K562 (cell line): ENCODE results near the gene ORM1. TPM values are rescaled to one million over a fixed set of nuclear protein-coding genes. Genes with fewer than 3 reads are reported as not detected.

Experiments used
- ATAC-seq: fragments of 200-7000 bp; cut with Tn5 transposase; 3 replicates; pipeline ENCODE4 v1.9.1; 2020; ENCODE audit warnings: moderate library complexity
- BruUV-seq: library from RNA; stranded (reverse); fragments of 400-500 nt; replicated peaks from 2 replicates; lab custom pipeline; 2021; lab: Mats Ljungman, UMichigan
- CTCF ChIA-PET: fragments of 300-600 bp; formaldehyde crosslinking; extraction: SDS; loops from one replicate; lab custom pipeline; 2021; ENCODE audit warnings: low intra/inter-chr PET ratio; lab: Yijun Ruan, JAX
- POLR2A ChIA-PET: fragments of 300-600, 350-650 bp; sonication (Branson Sonifier 250); formaldehyde crosslinking; extraction: SDS; loops from one replicate; lab custom pipeline; 2021; ENCODE audit warnings: antibody characterized with exemption, inconsistent platforms; lab: Yijun Ruan, JAX
- DNase-seq, 4 experiments: peaks; one replicate each; pipeline versions ENCODE4 v3.0.0 to v3.0.0-alpha.2; 2011 to 2018; ENCODE audit warnings: low spot score in 3 of 4, mixed read lengths in 3 of 4; ENCODE audit errors: extremely low read depth in 1 of 4
- FAIRE-seq: peaks from 2 replicates; lab custom pipeline; 2011; peaks lifted over from hg19 to GRCh38; lab: Jason Lieb, UNC
- H2AFZ ChIP-seq: 2 replicates; pipeline ENCODE4 v1.6.0; 2011; ENCODE audit warnings: low read depth, low read length, control low read depth, inconsistent platforms
- H3K27ac ChIP-seq: fragments of 200-600 bp; 3 replicates; pipeline ENCODE4 v1.8.0; 2011; ENCODE audit warnings: low read depth, mild to moderate bottlenecking, control low read depth, inconsistent platforms, low read length, moderate library complexity, mixed read lengths; ENCODE audit errors: extremely low read depth
- H3K27me3 ChIP-seq, 2 experiments: fragments of 300-600 bp in 1 of 2; 2 replicates in 1 of 2; 3 replicates in 1 of 2; pipeline versions ENCODE4 v1.6.0 to v1.8.0; 2011; ENCODE audit warnings: inconsistent platforms in 2 of 2, low read length in 2 of 2, mild to moderate bottlenecking in 1 of 2, mixed read lengths in 1 of 2, moderate library complexity in 1 of 2; ENCODE audit not compliant: control insufficient read depth in 2 of 2, insufficient read depth in 2 of 2
- H3K36me3 ChIP-seq: fragments of 300-600 bp; 3 replicates; pipeline ENCODE4 v1.8.0; 2011; ENCODE audit warnings: mild to moderate bottlenecking, low read length, inconsistent platforms; ENCODE audit not compliant: control insufficient read depth, insufficient read depth
- H3K4me1 ChIP-seq, 2 experiments: fragments of 200-600 bp in 1 of 2; replicated peaks in 1 of 2; 2 replicates in 1 of 2; 3 replicates in 1 of 2; pipeline versions ENCODE4 v1.5.1 to v1.8.0; 2011; ENCODE audit warnings: inconsistent platforms in 2 of 2, low read length in 2 of 2, mild to moderate bottlenecking in 1 of 2, mixed read lengths in 1 of 2, moderate library complexity in 1 of 2; ENCODE audit not compliant: control insufficient read depth in 2 of 2, insufficient read depth in 2 of 2
- H3K4me2 ChIP-seq: 2 replicates; pipeline ENCODE4 v1.6.1; 2011; ENCODE audit warnings: low read length, control low read depth, inconsistent platforms, mixed read lengths; ENCODE audit not compliant: insufficient read depth
- H3K4me3 ChIP-seq: fragments of 200-600 bp; sonication (generic), shearing (Covaris generic); 2 replicates; pipeline ENCODE4 v1.5.1; 2016; ENCODE audit warnings: control low read depth, inconsistent platforms
- H3K79me2 ChIP-seq: fragments of 200-600 bp; 3 replicates; pipeline ENCODE4 v1.8.0; 2011; ENCODE audit warnings: low read length, inconsistent platforms; ENCODE audit not compliant: control insufficient read depth, insufficient read depth
- H3K9ac ChIP-seq, 2 experiments: 2 replicates each; pipeline versions ENCODE4 v1.6.0 to v1.6.1; 2011; ENCODE audit warnings: low read depth in 2 of 2, low read length in 2 of 2, control low read depth in 1 of 2, inconsistent platforms in 1 of 2, mild to moderate bottlenecking in 1 of 2, mixed read lengths in 1 of 2; ENCODE audit not compliant: insufficient read depth in 1 of 2
- H3K9me1 ChIP-seq: one replicate; pipeline ENCODE4 v1.6.0; 2011; ENCODE audit warnings: inconsistent platforms, mild to moderate bottlenecking, low read length, moderate library complexity; ENCODE audit not compliant: control insufficient read depth, insufficient read depth
- H3K9me3 ChIP-seq: replicated peaks from 2 replicates; pipeline ENCODE4 v1.5.1; 2011; ENCODE audit warnings: low read depth, low read length, inconsistent platforms; ENCODE audit not compliant: control insufficient read depth, insufficient read depth
- H4K20me1 ChIP-seq: replicated peaks from 2 replicates; pipeline ENCODE4 v1.6.1; 2011; ENCODE audit warnings: low read length, inconsistent platforms, mixed read lengths; ENCODE audit not compliant: control insufficient read depth, insufficient read depth
- CBX5 ChIP-seq: IDR thresholded peaks from 2 replicates; pipeline ENCODE4 v1.6.1; 2014; ENCODE audit warnings: low read depth, borderline replicate concordance
- CEBPZ ChIP-seq: fragments of 150-350 bp; IDR thresholded peaks from 2 replicates; pipeline ENCODE4 v1.6.1; 2014; ENCODE audit warnings: low read depth, mild to moderate bottlenecking, low read length, borderline replicate concordance
- JUNB ChIP-seq: fragments of 450-650 bp; formaldehyde crosslinking; conservative IDR thresholded peaks from 2 replicates; pipeline ENCODE4 v1.4.0; 2020; ENCODE audit warnings: mild to moderate bottlenecking
- KDM4B ChIP-seq, 2 experiments: fragments of 450-650 bp in 1 of 2; sonication (generic) in 1 of 2; IDR thresholded peaks; 2 replicates each; pipeline ENCODE4 v1.6.1; 2016 to 2017; ENCODE audit warnings: borderline replicate concordance in 2 of 2, antibody characterized with exemption in 1 of 2, low read depth in 1 of 2, mild to moderate bottlenecking in 1 of 2
- MNT ChIP-seq, 2 experiments: fragments of 450-650 bp; conservative IDR thresholded peaks; 2 replicates each; pipeline ENCODE4 v1.6.1; 2017; ENCODE audit warnings: mild to moderate bottlenecking in 2 of 2, moderate library complexity in 2 of 2
- MTA2 ChIP-seq: fragments of 450-650 bp; IDR thresholded peaks from 2 replicates; pipeline ENCODE4 v1.6.1; 2016; ENCODE audit warnings: low read depth
- NCOR1 ChIP-seq: fragments of 450-650 bp; IDR thresholded peaks from 2 replicates; pipeline ENCODE4 v1.6.1; 2016; ENCODE audit warnings: mild to moderate bottlenecking, moderate library complexity
- NFIX ChIP-seq: fragments of 250-450 bp; sonication (Bioruptor Pico); IDR thresholded peaks from 2 replicates; pipeline ENCODE4 v1.4.0; 2020; ENCODE audit warnings: low read depth, mild to moderate bottlenecking, moderate library complexity
- PHB ChIP-seq: fragments of 250-450 bp; sonication (Bioruptor Pico); IDR thresholded peaks from 2 replicates; pipeline ENCODE4 v1.5.0; 2021
- POLR2A ChIP-seq: fragments of 450-650 bp; conservative IDR thresholded peaks from 2 replicates; pipeline ENCODE4 v1.6.1; 2016
- RAD21 ChIP-seq, 2 experiments: fragments of 250-450 bp in 1 of 2; fragments of 450-650 bp in 1 of 2; sonication (Bioruptor Pico) in 1 of 2; formaldehyde crosslinking in 1 of 2; IDR thresholded peaks in 1 of 2; conservative IDR thresholded peaks in 1 of 2; 2 replicates each; pipeline versions ENCODE4 v1.4.0 to v1.8.0; 2020 to 2022; ENCODE audit warnings: mild to moderate bottlenecking in 2 of 2, moderate library complexity in 1 of 2
- STAT5B ChIP-seq: fragments of 250-450 bp; sonication (Bioruptor Pico); IDR thresholded peaks from 2 replicates; pipeline ENCODE4 v1.8.0; 2021; ENCODE audit warnings: mild to moderate bottlenecking, inconsistent platforms
- USF2 ChIP-seq: sonication (generic); formaldehyde crosslinking; IDR thresholded peaks from 2 replicates; pipeline ENCODE4 v1.5.0; 2020; ENCODE audit warnings: missing genetic modification reagents
- ZNF175 ChIP-seq: fragments of 200-800 bp; sonication (Bioruptor generic); IDR thresholded peaks from 2 replicates; pipeline ENCODE4 v1.6.1; 2016; ENCODE audit warnings: low read depth, mild to moderate bottlenecking, missing genetic modification characterization, missing compliant biosample characterization
- ZNF354B ChIP-seq: fragments of 250-450 bp; sonication (Bioruptor Pico); IDR thresholded peaks from 2 replicates; pipeline ENCODE4 v1.4.0; 2020
- ZNF639 ChIP-seq, 2 experiments: fragments of 200-800 bp in 1 of 2; sonication (Bioruptor generic) in 1 of 2; sonication (generic) in 1 of 2; formaldehyde crosslinking in 1 of 2; IDR thresholded peaks in 1 of 2; conservative IDR thresholded peaks in 1 of 2; 2 replicates each; pipeline versions ENCODE4 v1.5.0 to v1.6.1; 2016 to 2020; ENCODE audit warnings: missing compliant biosample characterization in 1 of 2, missing genetic modification characterization in 1 of 2, missing genetic modification reagents in 1 of 2
- WGBS: fragments of 100-300 bp; shearing (Covaris generic); methylation state at CpG from one replicate; pipeline ENCODE4 v1.1.6; 2016; ENCODE audit warnings: low coverage, mixed read lengths; ENCODE audit not compliant: insufficient coverage; ENCODE audit errors: missing lambda C conversion rate; 5-methylcytosine and 5-hydroxymethylcytosine counted together
- in situ Hi-C: fragments of 300-500 bp; cut with MboI; formaldehyde crosslinking; loops from 4 replicates; pipeline ENCODE4 v1.15.0; 2018; ENCODE audit warnings: inconsistent platforms, mixed read lengths
- intact Hi-C: fragments of 100-400 bp; cut with micrococcal nuclease; formaldehyde crosslinking; loops from 2 replicates; pipeline ENCODE4 v1.14.2; 2022
- polyA plus RNA-seq, 8 experiments: library from polyadenylated mRNA; depleted of rRNA in 4 of 8; stranded (reverse) in 5 of 8; unstranded in 3 of 8; fragments of >200 nt; fragmentation: Nextera tagmentation in 2 of 8; fragmentation: Illumina TruSeq in 1 of 8; extraction: Ambion mirVana in 2 of 8; extraction: Trizol in 1 of 8; gene quantifications; 2 replicates each; pipeline versions ENCODE4 v1.2.1 to v1.2.3, GENCODE V29; 2011 to 2014; ENCODE audit warnings: inconsistent platforms in 1 of 8, missing spikeins in 1 of 8
- total RNA-seq, 7 experiments: library from RNA; depleted of rRNA in 6 of 7; stranded (reverse); fragments of >200 nt in 6 of 7; fragmentation: Illumina TruSeq in 2 of 7; extraction: Trizol in 2 of 7; gene quantifications; 2 replicates each; pipeline versions ENCODE4 v1.2.1 to v1.2.3, GENCODE V29; 2011 to 2021; ENCODE audit warnings: low replicate concordance in 1 of 7

Gene ORM1
- total and polyA plus RNA-seq, 9 of the 15 experiments (the other 6 are each of a cell fraction or from before 2014, with no cell fraction given), result 2.9 TPM; not detected in 8

GRCh38 chr9:114374936-114375335 is 52.0 kb downstream of the ORM1 start:
- no peaks in the 10 kb centered on the region for H3K27me3 ChIP-seq
- TF ChIP-seq MNT (conservative IDR thresholded peaks at IDR 0.05) (no peak), USF2 (CRISPR knock-in tag) (no peak), MTA2 (no peak), CBX5 (no peak), POLR2A (no peak), ZNF175 (CRISPR knock-in tag) (no peak), KDM4B (IDR thresholded peaks at IDR 0.05; ENCODE audit: borderline replicate concordance in 2 of 2, low read depth in 1 of 2) (no peak), ZNF354B (no peak), NFIX (CRISPR knock-in tag) (no peak), PHB (CRISPR knock-in tag) (no peak), RAD21 (CRISPR knock-in tag; conservative IDR thresholded peaks at IDR 0.05 in 1 of 2, IDR thresholded peaks at IDR 0.05 in 1 of 2) (no peak), NCOR1 (no peak), STAT5B (CRISPR knock-in tag) (no peak), ZNF639 (CRISPR knock-in tag; conservative IDR thresholded peaks at IDR 0.05 in 1 of 2, IDR thresholded peaks at IDR 0.05 in 1 of 2) (no peak), CEBPZ (no peak), JUNB (no peak)

More at GRCh38 chr9:114374936-114375335, 52.0 kb downstream of the ORM1 start:
- Histone ChIP-seq H3K4me2 (no peak overlapping the region), H3K27ac (no peak overlapping the region), H3K4me3 (no peak overlapping the region), H3K9me1 (no peaks in the 10 kb centered on the region), H2AFZ (no peak overlapping the region), H3K79me2 (no peaks in the 10 kb centered on the region), H4K20me1 (no peaks in the 10 kb centered on the region; the same call in 1 of the 2 replicates), H3K4me1 (peaks cover 0 to 14% of the 10 kb centered on the region in 2 experiments; a peak in 2 of 5 replicates), H3K9ac (no peak overlapping the region), H3K36me3 (peaks cover 4% of the 10 kb centered on the region; the same call in 1 of the 3 replicates), H3K9me3 (no peaks in the 10 kb centered on the region)
- CTCF ChIA-PET, result interaction anchor here (0.6 kb wide), 1 partner anchor 238 kb away, joined by 3 read pairs; no protein-coding TSS in a partner anchor
- ATAC-seq, result no peak
- in situ Hi-C loops, result no loop called here
- intact Hi-C loops, result no loop called here
- BruUV-seq, result no TSS peak
- FAIRE-seq, result no peak
- POLR2A ChIA-PET, result interaction anchor here (0.7 to 1.1 kb wide), 2 partner anchors 9 to 38 kb away, joined by 3 to 6 read pairs; no protein-coding TSS in a partner anchor
- DNase-seq, result no peak
- WGBS, result 69% methylated on average over 9 of the region's 9 CpGs
